GM12864 (cell line): ENCODE data around the gene CTDSP2.

Experiments used
- DNase-seq: peaks from one replicate; pipeline ENCODE4 v3.0.0-alpha.2; 2011; ENCODE audit warnings: low read depth
- H3K4me3 ChIP-seq: 2 replicates; pipeline ENCODE4 v1.5.1; 2011; ENCODE audit warnings: mild to moderate bottlenecking, low read depth, low read length, control low read depth
- CTCF ChIP-seq: IDR thresholded peaks from 2 replicates; pipeline ENCODE4 v1.5.1; 2011; ENCODE audit warnings: low read depth, mild to moderate bottlenecking, moderate library complexity, low read length, control low read depth, inconsistent platforms; ENCODE audit errors: missing control alignments

CTDSP2 gene

GRCh38 chr12:57844709-57845477 lies 1.6 kb downstream of the CTDSP2 start:
- H3K4me3 ChIP-seq = peak overlapping the region; percentile 80
- no peak for DNase-seq
- no peak for TF ChIP-seq CTCF

- TF ChIP-seq CTCF = no peak
- DNase-seq = no peak
- H3K4me3 ChIP-seq = peak overlapping the region; percentile 80
Observed at GRCh38 chr12:57842342-57843294, 3.9 kb downstream of the CTDSP2 start.

- no peak for DNase-seq
- no peak for TF ChIP-seq CTCF
- H3K4me3 ChIP-seq = no peak overlapping the region
Observed at GRCh38 chr12:57841445-57841844, 5.1 kb downstream of the CTDSP2 start.

- no peak overlapping the region for H3K4me3 ChIP-seq
- DNase-seq = no peak
- TF ChIP-seq CTCF = no peak
Observed at GRCh38 chr12:57840726-57841125, 5.8 kb downstream of the CTDSP2 start.

- DNase-seq = no peak
- TF ChIP-seq CTCF = no peak
- H3K4me3 ChIP-seq = no peak overlapping the region
Observed at GRCh38 chr12:57839996-57840395, 6.5 kb downstream of the CTDSP2 start.

GRCh38 chr12:57838594-57839302 lies 7.8 kb downstream of the CTDSP2 start:
- no peak for DNase-seq
- peak overlapping the region; percentile 10; the same call in 1 of the 2 replicates for H3K4me3 ChIP-seq
- TF ChIP-seq CTCF = no peak
